ENCODE data around the gene PSTPIP1.

DNA sequence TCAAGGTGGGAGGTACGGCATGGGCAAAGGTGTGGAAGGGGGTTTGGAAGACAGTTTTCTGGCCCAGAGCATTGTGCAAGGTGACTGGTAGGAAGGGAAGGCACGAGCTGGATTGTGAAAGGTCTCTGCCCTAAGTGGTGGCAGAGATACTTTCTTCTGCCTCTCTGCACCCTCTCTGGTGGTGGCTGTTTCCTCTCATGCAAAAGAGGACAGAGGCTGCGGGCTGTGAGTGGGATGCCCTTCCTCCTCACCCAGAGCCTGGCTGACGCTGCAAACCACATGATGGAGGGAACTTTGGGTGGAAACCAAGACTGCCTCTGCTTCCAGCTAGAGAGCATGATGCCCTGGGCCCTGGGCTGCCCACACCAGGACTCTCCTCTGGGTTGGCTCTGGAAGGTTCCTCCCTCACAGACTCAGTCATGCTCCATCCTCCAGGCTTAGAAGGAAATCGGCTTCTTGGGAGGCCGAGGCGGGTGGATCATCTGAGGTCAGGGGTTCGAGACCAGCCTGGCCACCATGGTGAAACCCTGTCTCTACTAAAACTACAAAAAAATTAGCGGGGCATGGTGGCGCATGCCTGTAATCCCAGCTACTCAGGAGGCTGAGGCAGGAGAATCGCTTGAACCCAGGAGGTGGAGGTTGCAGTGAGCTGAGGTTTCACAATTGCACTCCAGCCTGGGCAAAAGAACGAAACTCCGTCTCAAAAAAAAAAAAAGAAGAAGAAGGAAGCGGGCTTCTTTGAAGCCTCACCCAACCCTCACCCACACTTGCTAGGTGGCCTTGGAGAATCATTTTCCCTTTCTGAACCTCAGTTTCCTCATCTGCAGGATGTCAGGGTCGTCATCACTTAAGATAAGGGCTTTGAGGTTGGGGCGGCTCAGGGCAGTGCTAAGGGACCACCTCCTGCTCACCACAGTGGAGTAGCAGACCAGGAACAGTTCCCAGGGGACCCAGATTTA lies 8.3 kb downstream of the PSTPIP1 start:
- TF ChIP-seq, protein P1, sequence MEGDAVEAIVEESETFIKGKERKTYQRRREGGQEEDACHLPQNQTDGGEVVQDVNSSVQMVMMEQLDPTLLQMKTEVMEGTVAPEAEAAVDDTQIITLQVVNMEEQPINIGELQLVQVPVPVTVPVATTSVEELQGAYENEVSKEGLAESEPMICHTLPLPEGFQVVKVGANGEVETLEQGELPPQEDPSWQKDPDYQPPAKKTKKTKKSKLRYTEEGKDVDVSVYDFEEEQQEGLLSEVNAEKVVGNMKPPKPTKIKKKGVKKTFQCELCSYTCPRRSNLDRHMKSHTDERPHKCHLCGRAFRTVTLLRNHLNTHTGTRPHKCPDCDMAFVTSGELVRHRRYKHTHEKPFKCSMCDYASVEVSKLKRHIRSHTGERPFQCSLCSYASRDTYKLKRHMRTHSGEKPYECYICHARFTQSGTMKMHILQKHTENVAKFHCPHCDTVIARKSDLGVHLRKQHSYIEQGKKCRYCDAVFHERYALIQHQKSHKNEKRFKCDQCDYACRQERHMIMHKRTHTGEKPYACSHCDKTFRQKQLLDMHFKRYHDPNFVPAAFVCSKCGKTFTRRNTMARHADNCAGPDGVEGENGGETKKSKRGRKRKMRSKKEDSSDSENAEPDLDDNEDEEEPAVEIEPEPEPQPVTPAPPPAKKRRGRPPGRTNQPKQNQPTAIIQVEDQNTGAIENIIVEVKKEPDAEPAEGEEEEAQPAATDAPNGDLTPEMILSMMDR (IDR thresholded peaks at IDR 0.05), result no peak
- no peak for TF ChIP-seq POLR2A (IDR thresholded peaks at IDR 0.05; ENCODE audit: low read depth)
